Measurements from ENCODE around the gene GALM.

Gene GALM

GRCh38 chr2:38718601-38719000 lies 52.7 kb downstream of the GALM start:
- Histone ChIP-seq H3K9me3 (ENCODE audit: severe bottlenecking) (no peaks in the 10 kb centered on the region), H3K27ac (ENCODE audit: poor library complexity, severe bottlenecking) (no peak overlapping the region), H3K27me3 (ENCODE audit: insufficient read depth, poor library complexity, severe bottlenecking) (no peaks in the 10 kb centered on the region), H3K4me3 (ENCODE audit: severe bottlenecking) (no peak overlapping the region), H3K36me3 (ENCODE audit: low read depth) (no peaks in the 10 kb centered on the region), H3K4me1 (ENCODE audit: insufficient read depth, poor library complexity, severe bottlenecking) (peaks cover 3% of the 10 kb centered on the region)
- no peak for ATAC-seq (ENCODE audit: low read depth)
- no peak for TF ChIP-seq CTCF (IDR thresholded peaks at IDR 0.05; ENCODE audit: poor library complexity, severe bottlenecking)
- no peak for DNase-seq (ENCODE audit: low spot score)

GRCh38 chr2:38719706-38720105 lies 53.8 kb downstream of the GALM start:
- Histone ChIP-seq H3K4me1 (ENCODE audit: insufficient read depth, poor library complexity, severe bottlenecking) (peaks cover 3% of the 10 kb centered on the region), H3K4me3 (ENCODE audit: severe bottlenecking) (no peak overlapping the region), H3K27me3 (ENCODE audit: insufficient read depth, poor library complexity, severe bottlenecking) (no peaks in the 10 kb centered on the region), H3K9me3 (ENCODE audit: severe bottlenecking) (no peaks in the 10 kb centered on the region), H3K36me3 (ENCODE audit: low read depth) (no peaks in the 10 kb centered on the region), H3K27ac (ENCODE audit: poor library complexity, severe bottlenecking) (no peak overlapping the region)
- ATAC-seq (ENCODE audit: low read depth) = no peak
- no peak for TF ChIP-seq CTCF (IDR thresholded peaks at IDR 0.05; ENCODE audit: poor library complexity, severe bottlenecking)
- no peak for DNase-seq (ENCODE audit: low spot score)

- no peaks in the 10 kb centered on the region for H3K9me3 ChIP-seq (ENCODE audit: severe bottlenecking)
- H3K36me3 ChIP-seq (ENCODE audit: low read depth) = no peaks in the 10 kb centered on the region
- peaks cover 3% of the 10 kb centered on the region for H3K4me1 ChIP-seq (ENCODE audit: insufficient read depth, poor library complexity, severe bottlenecking)
- TF ChIP-seq CTCF (IDR thresholded peaks at IDR 0.05; ENCODE audit: poor library complexity, severe bottlenecking) = no peak
- peak; percentile 79 for ATAC-seq (ENCODE audit: low read depth)
- no peaks in the 10 kb centered on the region for H3K27me3 ChIP-seq (ENCODE audit: insufficient read depth, poor library complexity, severe bottlenecking)
- peak; percentile 63 for DNase-seq (ENCODE audit: low spot score)
- H3K27ac ChIP-seq (ENCODE audit: poor library complexity, severe bottlenecking) = no peak overlapping the region
- H3K4me3 ChIP-seq (ENCODE audit: severe bottlenecking) = no peak overlapping the region
Measured at GRCh38 chr2:38720613-38721241, 54.8 kb downstream of the GALM start.

- H3K4me1 ChIP-seq (ENCODE audit: insufficient read depth, poor library complexity, severe bottlenecking) = peaks cover 3% of the 10 kb centered on the region
- H3K36me3 ChIP-seq (ENCODE audit: low read depth) = no peaks in the 10 kb centered on the region
- no peak for ATAC-seq (ENCODE audit: low read depth)
- no peak for TF ChIP-seq CTCF (IDR thresholded peaks at IDR 0.05; ENCODE audit: poor library complexity, severe bottlenecking)
- no peaks in the 10 kb centered on the region for H3K9me3 ChIP-seq (ENCODE audit: severe bottlenecking)
- no peak overlapping the region for H3K27ac ChIP-seq (ENCODE audit: poor library complexity, severe bottlenecking)
- DNase-seq (ENCODE audit: low spot score) = no peak
- H3K4me3 ChIP-seq (ENCODE audit: severe bottlenecking) = no peak overlapping the region
- H3K27me3 ChIP-seq (ENCODE audit: insufficient read depth, poor library complexity, severe bottlenecking) = no peaks in the 10 kb centered on the region
Measured at GRCh38 chr2:38722271-38723061, 56.6 kb downstream of the GALM start.

- H3K4me1 ChIP-seq (ENCODE audit: insufficient read depth, poor library complexity, severe bottlenecking) = peaks cover 3% of the 10 kb centered on the region
- no peak for ATAC-seq (ENCODE audit: low read depth)
- H3K4me3 ChIP-seq (ENCODE audit: severe bottlenecking) = no peak overlapping the region
- H3K9me3 ChIP-seq (ENCODE audit: severe bottlenecking) = no peaks in the 10 kb centered on the region
- DNase-seq (ENCODE audit: low spot score) = no peak
- H3K27me3 ChIP-seq (ENCODE audit: insufficient read depth, poor library complexity, severe bottlenecking) = no peaks in the 10 kb centered on the region
- H3K36me3 ChIP-seq (ENCODE audit: low read depth) = no peaks in the 10 kb centered on the region
- TF ChIP-seq CTCF (IDR thresholded peaks at IDR 0.05; ENCODE audit: poor library complexity, severe bottlenecking) = no peak
- no peak overlapping the region for H3K27ac ChIP-seq (ENCODE audit: poor library complexity, severe bottlenecking)
Measured at GRCh38 chr2:38723173-38723572, 57.3 kb downstream of the GALM start.

Data from RWPE2 (cell line).